ACC112 (cell line): ENCODE data around the gene ANTXR1.

Experiments
- H2AFZ ChIP-seq: fragments of 200-600 bp; sonication (generic); one replicate; pipeline ENCODE4 v1.6.0; 2017; ENCODE audit warnings: antibody characterized with exemption, low read length; ENCODE audit not compliant: unreplicated experiment
- H3K27ac ChIP-seq: fragments of 200-600 bp; sonication (generic); 2 replicates; pipeline ENCODE4 v1.5.1; 2014; ENCODE audit warnings: low read depth, mild to moderate bottlenecking, antibody characterized with exemption, low read length, moderate library complexity
- H3K27me3 ChIP-seq: fragments of 200-600 bp; sonication (generic); 2 replicates; pipeline ENCODE4 v1.6.1; 2014; ENCODE audit warnings: mild to moderate bottlenecking, antibody characterized with exemption, low read length, moderate library complexity, mixed read lengths; ENCODE audit not compliant: insufficient read depth
- H3K36me3 ChIP-seq: fragments of 200-600 bp; sonication (generic); 2 replicates; pipeline ENCODE4 v1.6.1; 2016; ENCODE audit warnings: mild to moderate bottlenecking, antibody characterized with exemption, low read length, moderate library complexity, mixed read lengths; ENCODE audit not compliant: insufficient read depth
- H3K4me1 ChIP-seq: fragments of 200-600 bp; sonication (generic); one replicate; pipeline ENCODE4 v1.6.1; 2016; ENCODE audit warnings: low read length, mixed read lengths; ENCODE audit not compliant: insufficient read depth, unreplicated experiment, control insufficient read depth
- H3K4me3 ChIP-seq: fragments of 200-600 bp; sonication (generic); 2 replicates; pipeline ENCODE4 v1.5.1; 2014; ENCODE audit warnings: mild to moderate bottlenecking, low read depth, low read length
- H3K79me2 ChIP-seq: fragments of 200-600 bp; sonication (generic); one replicate; pipeline ENCODE4 v1.6.0; 2016; ENCODE audit warnings: low read length; ENCODE audit not compliant: control insufficient read depth, unreplicated experiment, insufficient read depth

Gene ANTXR1

DNA sequence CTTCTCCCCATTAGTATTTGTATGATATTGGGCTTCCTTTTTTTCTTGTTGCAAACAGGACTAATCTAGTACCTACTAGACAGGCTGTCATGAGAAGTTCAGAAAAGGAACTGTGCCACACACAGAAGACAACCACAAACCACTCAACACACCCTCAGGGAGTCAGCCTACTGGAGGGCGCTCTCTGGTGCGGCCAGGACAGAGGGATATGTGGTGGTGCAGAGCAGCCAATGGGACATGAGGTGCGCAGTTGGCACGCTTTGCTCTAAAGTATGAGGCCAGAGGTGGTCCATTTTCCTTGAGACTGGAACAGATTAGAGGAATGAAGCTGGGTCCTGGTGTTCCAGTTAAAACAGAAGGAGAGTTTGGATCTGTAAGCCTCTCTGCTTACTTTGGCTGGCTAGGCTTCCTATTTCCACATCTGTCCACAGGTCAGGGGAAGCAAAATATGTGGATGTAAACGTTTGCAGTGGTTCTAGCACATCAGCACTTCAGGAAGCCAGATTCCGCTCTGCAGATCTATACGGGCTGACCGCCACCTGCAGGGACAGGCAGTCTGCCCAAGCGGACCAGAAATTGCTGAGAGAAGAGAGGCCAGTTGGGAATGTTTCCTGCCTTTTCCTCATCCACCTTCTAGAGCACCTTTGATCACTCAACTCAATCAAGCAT, 260.0 kb downstream of the ANTXR1 start:
- Histone ChIP-seq H3K27me3 (no peaks in the 10 kb centered on the region), H3K79me2 (no peaks in the 10 kb centered on the region), H3K4me3 (no peak overlapping the region), H3K36me3 (no peaks in the 10 kb centered on the region), H3K27ac (no peak overlapping the region), H3K4me1 (no peaks in the 10 kb centered on the region), H2AFZ (no peak overlapping the region)

GRCh38 chr2:69275490-69275889, 262.5 kb downstream of the ANTXR1 start:
- Histone ChIP-seq H2AFZ (no peak overlapping the region), H3K79me2 (no peaks in the 10 kb centered on the region), H3K4me3 (no peak overlapping the region), H3K36me3 (no peaks in the 10 kb centered on the region), H3K27ac (no peak overlapping the region), H3K27me3 (no peaks in the 10 kb centered on the region), H3K4me1 (no peaks in the 10 kb centered on the region)

- Histone ChIP-seq H3K27ac (no peak overlapping the region), H3K36me3 (no peaks in the 10 kb centered on the region), H3K27me3 (no peaks in the 10 kb centered on the region), H3K79me2 (no peaks in the 10 kb centered on the region), H3K4me3 (no peak overlapping the region), H3K4me1 (no peaks in the 10 kb centered on the region), H2AFZ (no peak overlapping the region)
These were observed 265.4 kb downstream of the ANTXR1 start for GRCh38 chr2:69278366-69278765.

DNA sequence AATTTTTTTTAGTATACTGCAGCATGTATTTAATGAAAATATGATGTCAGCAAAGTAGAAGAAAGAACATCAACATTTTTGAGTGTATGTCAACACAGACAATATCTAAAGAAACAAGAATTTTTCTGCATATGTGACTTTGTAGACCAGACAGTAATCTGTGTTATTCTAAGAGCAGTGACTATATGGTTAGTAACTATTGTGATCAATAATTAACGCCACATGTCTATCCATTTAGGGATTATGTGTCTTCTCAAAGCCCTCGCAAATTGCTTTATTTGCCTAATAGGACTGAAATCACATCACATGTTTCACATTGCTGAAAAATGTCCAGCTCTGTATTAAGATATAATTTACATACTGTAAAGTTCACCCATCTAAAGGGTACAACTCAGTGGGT, 266.2 kb downstream of the ANTXR1 start:
- no peak overlapping the region for H3K4me3 ChIP-seq
- no peaks in the 10 kb centered on the region for H3K36me3 ChIP-seq
- H3K27ac ChIP-seq, result no peak overlapping the region
- H2AFZ ChIP-seq, result no peak overlapping the region
- H3K79me2 ChIP-seq, result no peaks in the 10 kb centered on the region
- H3K27me3 ChIP-seq, result no peaks in the 10 kb centered on the region
- no peaks in the 10 kb centered on the region for H3K4me1 ChIP-seq

DNA sequence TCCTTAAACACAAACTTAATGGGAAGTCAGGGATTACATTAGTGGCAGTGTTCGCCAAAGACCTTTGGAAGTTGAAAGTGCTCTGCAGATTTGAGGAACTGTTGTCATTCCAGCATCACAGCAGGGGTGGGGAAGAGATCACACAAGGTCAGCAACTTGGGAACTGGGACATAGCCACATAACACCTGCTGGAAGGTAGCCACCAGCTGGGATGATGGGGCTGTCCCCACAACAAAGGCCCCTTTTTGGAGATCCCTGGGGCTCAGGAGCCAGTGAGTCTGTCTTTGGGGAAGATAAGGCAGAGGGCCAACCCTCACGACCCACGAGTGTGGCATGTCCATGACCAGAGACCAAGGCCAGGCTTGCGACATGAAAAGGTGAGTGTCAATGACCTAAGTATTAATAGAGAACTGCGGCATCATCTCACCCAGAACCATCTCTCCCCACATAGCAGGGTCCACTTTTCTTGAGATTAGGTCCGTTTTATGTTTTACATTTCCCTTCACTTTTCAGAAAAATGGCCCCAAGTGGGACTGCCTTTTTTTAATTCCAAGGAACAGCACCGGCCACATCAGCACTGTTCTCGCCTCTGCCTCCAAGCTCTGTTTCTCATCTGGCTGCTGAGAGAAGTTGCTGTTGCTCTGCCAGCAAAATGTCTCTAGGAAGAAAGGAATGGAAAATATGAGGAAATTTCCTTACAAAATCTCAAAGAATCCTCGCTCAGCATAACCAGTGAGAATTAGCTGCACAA, 267.1 kb downstream of the ANTXR1 start:
- Histone ChIP-seq H3K27me3 (no peaks in the 10 kb centered on the region), H3K4me3 (no peak overlapping the region), H3K4me1 (no peaks in the 10 kb centered on the region), H2AFZ (no peak overlapping the region), H3K36me3 (no peaks in the 10 kb centered on the region), H3K27ac (no peak overlapping the region), H3K79me2 (no peaks in the 10 kb centered on the region)

DNA sequence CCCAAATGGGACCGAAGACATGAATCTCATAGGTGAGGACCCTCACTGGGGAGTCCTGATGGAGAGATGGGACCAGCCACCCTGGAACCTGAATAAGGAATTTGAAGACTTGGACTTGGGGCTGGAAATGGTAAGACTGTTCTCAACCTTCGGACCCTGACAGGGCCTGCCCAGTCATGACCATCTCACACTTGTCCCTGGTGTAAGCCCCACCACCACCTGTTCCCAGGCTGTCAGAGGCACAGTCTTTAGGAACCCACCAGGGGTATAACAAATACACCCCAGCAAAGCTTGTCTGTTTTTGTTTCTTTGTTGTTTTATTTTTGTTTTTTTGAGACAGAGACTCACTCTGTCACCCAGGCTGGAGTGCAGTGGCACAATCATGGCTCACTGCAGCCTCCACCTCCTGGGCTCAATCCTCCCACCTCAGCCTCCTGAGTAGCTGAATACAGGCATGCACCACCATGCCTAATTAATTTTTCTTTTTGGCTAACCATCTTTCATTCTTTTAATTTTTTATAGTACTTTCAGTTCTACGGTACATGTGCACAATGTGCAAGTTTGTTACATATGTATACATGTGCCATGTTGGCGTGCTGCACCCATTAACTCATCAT, 267.9 kb downstream of the ANTXR1 start:
- H3K36me3 ChIP-seq, result no peaks in the 10 kb centered on the region
- no peak overlapping the region for H3K27ac ChIP-seq
- H2AFZ ChIP-seq, result no peak overlapping the region
- no peak overlapping the region for H3K4me3 ChIP-seq
- H3K27me3 ChIP-seq, result no peaks in the 10 kb centered on the region
- H3K79me2 ChIP-seq, result no peaks in the 10 kb centered on the region
- no peaks in the 10 kb centered on the region for H3K4me1 ChIP-seq

- Histone ChIP-seq H3K36me3 (no peaks in the 10 kb centered on the region), H3K27ac (no peak overlapping the region), H3K4me1 (no peaks in the 10 kb centered on the region), H2AFZ (no peak overlapping the region), H3K79me2 (no peaks in the 10 kb centered on the region), H3K4me3 (no peak overlapping the region), H3K27me3 (no peaks in the 10 kb centered on the region)
These were observed 272.5 kb downstream of the ANTXR1 start for GRCh38 chr2:69285379-69285894.

GRCh38 chr2:69287544-69287943, 274.6 kb downstream of the ANTXR1 start:
- peaks cover 14% of the 10 kb centered on the region for H3K4me1 ChIP-seq
- H3K79me2 ChIP-seq, result no peaks in the 10 kb centered on the region
- no peak overlapping the region for H2AFZ ChIP-seq
- no peak overlapping the region for H3K27ac ChIP-seq
- H3K27me3 ChIP-seq, result no peaks in the 10 kb centered on the region
- H3K4me3 ChIP-seq, result no peak overlapping the region
- H3K36me3 ChIP-seq, result no peaks in the 10 kb centered on the region

DNA sequence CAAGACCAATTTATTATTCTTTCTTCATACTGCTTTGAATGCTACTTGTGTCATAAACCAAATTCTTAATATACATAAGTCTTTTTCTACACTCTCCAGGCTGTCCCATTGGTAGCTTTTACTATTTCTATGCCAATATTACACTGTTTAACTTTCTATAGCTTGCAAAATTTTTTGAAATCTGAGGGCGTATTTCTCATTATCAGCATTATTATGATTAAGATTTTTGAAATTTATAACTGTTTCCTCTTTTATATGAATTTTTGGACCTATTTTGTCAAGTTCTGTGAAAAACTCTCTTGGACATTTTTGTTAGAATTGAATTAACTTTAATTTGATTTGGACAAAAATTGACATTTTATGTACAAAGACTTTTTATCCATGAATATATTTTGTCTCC, 275.4 kb downstream of the ANTXR1 start:
- Histone ChIP-seq H3K36me3 (no peaks in the 10 kb centered on the region), H3K79me2 (no peaks in the 10 kb centered on the region), H3K27ac (no peak overlapping the region), H2AFZ (no peak overlapping the region), H3K4me3 (no peak overlapping the region), H3K4me1 (peaks cover 14% of the 10 kb centered on the region), H3K27me3 (no peaks in the 10 kb centered on the region)

- Histone ChIP-seq H3K4me1 (peaks cover 14% of the 10 kb centered on the region), H3K4me3 (no peak overlapping the region), H3K27me3 (no peaks in the 10 kb centered on the region), H2AFZ (peak overlapping the region; percentile 16), H3K79me2 (no peaks in the 10 kb centered on the region), H3K27ac (no peak overlapping the region), H3K36me3 (no peaks in the 10 kb centered on the region)
These were observed 278.1 kb downstream of the ANTXR1 start for GRCh38 chr2:69291004-69291650.
